DMS153 (cell line): Measurements from ENCODE around the gene OLFM2.
"Not testable (repeated sequence)": the region's sequence is repeated elsewhere in the genome, so short reads cannot be mapped to it uniquely, and the experiment has no call there.

ENCODE experiments used
- DNase-seq: peaks from one replicate; lab custom pipeline; 2025; lab: John Stamatoyannopoulos, UW

The OLFM2 gene

GRCh38 chr19:9828551-9829063 lies 107.7 kb downstream of the OLFM2 start:
- DNase-seq, result no peak

- peak; percentile 76 for DNase-seq
These were observed 108.8 kb downstream of the OLFM2 start, which contains the start of gene UBL5 for GRCh38 chr19:9827289-9828238. UBL5 (plus strand) TSS chr19:9827918; CDS start chr19:9828338, 420 bp downstream.

GRCh38 chr19:9823816-9824215 lies 112.5 kb downstream of the OLFM2 start:
- no peak for DNase-seq

GRCh38 chr19:9820034-9820433 lies 116.3 kb downstream of the OLFM2 start:
- DNase-seq, result not testable (repeated sequence)

- no peak for DNase-seq
These were observed 116.8 kb downstream of the OLFM2 start for GRCh38 chr19:9819596-9819909.

- peak; percentile 99 for DNase-seq
These were observed 117.3 kb downstream of the OLFM2 start, which contains the start of gene FBXL12 for GRCh38 chr19:9818734-9819595. FBXL12 (minus strand) TSS chr19:9819079; CDS start chr19:9818813, 266 bp downstream.

GRCh38 chr19:9818175-9818733 lies 118.1 kb downstream of the OLFM2 start:
- no peak for DNase-seq

GRCh38 chr19:9811139-9811538 lies 125.2 kb downstream of the OLFM2 start:
- DNase-seq, result no peak

- no peak for DNase-seq
These were observed 127.2 kb downstream of the OLFM2 start for GRCh38 chr19:9808855-9809824.

- no peak for DNase-seq
These were observed 129.5 kb downstream of the OLFM2 start for GRCh38 chr19:9806803-9807202.
